SH-SY5Y (cell line): ENCODE measurements around the gene CACNA2D1.

ENCODE experiments used
- GATA2 ChIP-seq: IDR thresholded peaks from 2 replicates; pipeline ENCODE4 v1.6.1; 2011; ENCODE audit warnings: mild to moderate bottlenecking, low read depth, low read length
- GATA3 ChIP-seq: IDR thresholded peaks from 2 replicates; pipeline ENCODE4 v1.6.1; 2011; ENCODE audit warnings: low read depth, mild to moderate bottlenecking, low read length, moderate library complexity

DNA sequence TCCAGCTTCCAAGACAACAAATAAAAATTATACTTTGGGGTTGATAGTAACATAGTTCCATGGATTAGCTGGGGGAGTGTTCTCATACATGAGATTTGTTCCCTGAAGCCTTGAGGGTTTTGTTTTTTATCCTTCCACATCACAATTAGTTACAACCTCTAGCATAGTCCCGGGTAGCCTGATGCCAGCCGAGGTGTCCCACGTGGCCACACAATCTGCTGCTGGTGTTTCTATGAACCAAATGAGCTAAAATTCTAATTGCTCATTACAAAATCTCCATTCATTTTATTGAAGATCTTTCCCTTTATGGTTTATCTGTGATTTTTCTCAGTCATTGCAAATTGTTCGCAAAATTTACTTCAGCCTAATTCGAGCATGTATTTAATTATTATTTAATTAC lies 84.7 kb downstream of the CACNA2D1 start:
- TF ChIP-seq GATA3 (no peak), GATA2 (no peak)
